ENCODE results near the gene CAB39L.

DNA sequence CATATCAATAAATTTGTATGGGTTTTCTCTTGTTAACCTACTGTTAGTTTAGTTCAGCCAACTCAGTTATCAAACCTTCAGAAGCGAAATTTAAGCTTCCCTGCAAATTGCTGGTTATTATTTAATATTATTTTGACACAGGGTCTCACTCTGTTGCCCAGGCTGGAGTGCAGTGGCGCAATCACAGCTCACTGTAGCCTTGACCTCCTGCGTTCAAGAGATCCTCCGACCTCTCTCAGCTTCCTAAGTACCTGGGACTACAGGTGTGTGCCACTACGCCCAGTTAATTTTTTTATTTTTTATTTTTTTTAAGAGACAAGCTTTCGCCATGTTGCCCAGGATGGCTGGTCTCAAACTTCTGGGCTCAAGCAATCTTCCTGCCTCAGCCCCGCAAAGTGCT lies 6.2 kb downstream of the CAB39L start:
- TF ChIP-seq, protein P1, sequence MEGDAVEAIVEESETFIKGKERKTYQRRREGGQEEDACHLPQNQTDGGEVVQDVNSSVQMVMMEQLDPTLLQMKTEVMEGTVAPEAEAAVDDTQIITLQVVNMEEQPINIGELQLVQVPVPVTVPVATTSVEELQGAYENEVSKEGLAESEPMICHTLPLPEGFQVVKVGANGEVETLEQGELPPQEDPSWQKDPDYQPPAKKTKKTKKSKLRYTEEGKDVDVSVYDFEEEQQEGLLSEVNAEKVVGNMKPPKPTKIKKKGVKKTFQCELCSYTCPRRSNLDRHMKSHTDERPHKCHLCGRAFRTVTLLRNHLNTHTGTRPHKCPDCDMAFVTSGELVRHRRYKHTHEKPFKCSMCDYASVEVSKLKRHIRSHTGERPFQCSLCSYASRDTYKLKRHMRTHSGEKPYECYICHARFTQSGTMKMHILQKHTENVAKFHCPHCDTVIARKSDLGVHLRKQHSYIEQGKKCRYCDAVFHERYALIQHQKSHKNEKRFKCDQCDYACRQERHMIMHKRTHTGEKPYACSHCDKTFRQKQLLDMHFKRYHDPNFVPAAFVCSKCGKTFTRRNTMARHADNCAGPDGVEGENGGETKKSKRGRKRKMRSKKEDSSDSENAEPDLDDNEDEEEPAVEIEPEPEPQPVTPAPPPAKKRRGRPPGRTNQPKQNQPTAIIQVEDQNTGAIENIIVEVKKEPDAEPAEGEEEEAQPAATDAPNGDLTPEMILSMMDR (IDR thresholded peaks at IDR 0.05; ENCODE audit: insufficient read depth, low read depth, low read length) = no peak
- TF ChIP-seq EZH2 (IDR thresholded peaks at IDR 0.05; ENCODE audit: insufficient read depth, low read length) = no peak

Data from astrocyte (in vitro differentiated cells and primary cell).